Globus pallidus (tissue), 1 donor: ENCODE measurements around the gene SPDYE8.
"Not testable (repeated sequence)": the region's sequence is repeated elsewhere in the genome, so short reads cannot be mapped to it uniquely, and the experiment has no call there.

ENCODE experiments used
- DNase-seq: peaks from one replicate; pipeline ENCODE4 v3.0.0-alpha.2; 2015; ENCODE audit warnings: low spot score

Gene SPDYE8

GRCh38 chr7:73029666-73030065, at the start of gene SPDYE8:
Gene SPDYE8, minus strand, starts transcription at chr7:73029766. Its CDS starts 1,800 bp downstream, at chr7:73027966.
- DNase-seq: not testable (repeated sequence)

- DNase-seq: not testable (repeated sequence)
Observed at GRCh38 chr7:73057811-73058210, 28.2 kb upstream of the SPDYE8 start, which contains the start of gene SPDYE11. Gene SPDYE11, minus strand, starts transcription at chr7:73057911. Its CDS starts 1,800 bp downstream, at chr7:73056111.

- DNase-seq: not testable (repeated sequence)
Observed at GRCh38 chr7:73006491-73006890, 23.1 kb downstream of the SPDYE8 start.

GRCh38 chr7:73005693-73006447, 23.7 kb downstream of the SPDYE8 start:
- DNase-seq: peak; percentile 82

- not testable (repeated sequence) for DNase-seq
Observed at GRCh38 chr7:73005356-73005692, 24.2 kb downstream of the SPDYE8 start.

GRCh38 chr7:72997887-72998468, 31.6 kb downstream of the SPDYE8 start:
- not testable (repeated sequence) for DNase-seq

- DNase-seq: not testable (repeated sequence)
Observed at GRCh38 chr7:72997447-72997846, 32.1 kb downstream of the SPDYE8 start.

- DNase-seq: not testable (repeated sequence)
Observed at GRCh38 chr7:72995484-72995883, 34.1 kb downstream of the SPDYE8 start.

GRCh38 chr7:72990146-72990913, 39.2 kb downstream of the SPDYE8 start:
- DNase-seq: not testable (repeated sequence)

- DNase-seq: not testable (repeated sequence)
Observed at GRCh38 chr7:72982084-72982483, 47.5 kb downstream of the SPDYE8 start.

- not testable (repeated sequence) for DNase-seq
Observed at GRCh38 chr7:72980382-72980781, 49.2 kb downstream of the SPDYE8 start.

- DNase-seq: not testable (repeated sequence)
Observed at GRCh38 chr7:72976434-72976833, 53.1 kb downstream of the SPDYE8 start.

- not testable (repeated sequence) for DNase-seq
Observed at GRCh38 chr7:72975656-72976286, 53.8 kb downstream of the SPDYE8 start.

GRCh38 chr7:72974781-72975180, 54.8 kb downstream of the SPDYE8 start:
- DNase-seq: not testable (repeated sequence)

GRCh38 chr7:72971505-72971904, 58.1 kb downstream of the SPDYE8 start:
- not testable (repeated sequence) for DNase-seq
